Measurements from ENCODE around the gene LRRC45. TPM values are rescaled to one million over a fixed set of nuclear protein-coding genes. Genes with fewer than 3 reads are reported as not detected.
A peak's percentile ranks its signal among the peaks of the same experiment; 100 is the strongest.

Gene LRRC45
- total RNA-seq, 1 experiment from 2014 or later: 28.0 TPM

- DNase-seq (ENCODE audit: low spot score): no peak
Measured at GRCh38 chr17:82018989-82019689, 4.0 kb upstream of the LRRC45 start.

- DNase-seq (ENCODE audit: low spot score): no peak
Measured at GRCh38 chr17:82019690-82020571, 3.2 kb upstream of the LRRC45 start.

DNA sequence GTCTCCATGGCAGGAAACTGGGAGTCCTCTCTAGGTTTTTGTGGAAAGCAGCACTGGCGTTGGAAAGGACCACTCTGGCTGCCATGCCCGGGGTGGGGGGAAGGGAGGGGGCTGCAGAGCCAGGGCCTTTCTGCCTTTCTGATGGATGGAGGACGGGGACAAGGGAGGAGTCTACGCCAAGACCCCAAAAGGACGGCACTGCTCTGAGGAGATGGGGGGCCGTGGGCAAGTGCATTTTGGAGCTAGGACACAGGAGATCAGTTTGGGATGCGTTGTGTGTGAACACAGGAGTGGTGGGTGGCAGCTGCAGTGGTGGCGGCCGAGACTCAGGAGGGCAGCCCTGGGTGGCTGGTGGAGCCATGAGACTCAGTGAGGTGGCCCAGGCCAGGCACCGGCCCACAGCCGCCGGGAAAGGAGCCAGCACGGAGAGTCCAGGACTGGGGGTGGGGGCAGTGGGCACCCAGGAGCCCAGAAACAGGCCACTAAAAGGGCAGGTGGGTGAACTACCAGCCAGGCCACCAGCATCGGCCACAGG is 2.5 kb upstream of the LRRC45 start:
- DNase-seq (ENCODE audit: low spot score): no peak

GRCh38 chr17:82021107-82021899 is 1.8 kb upstream of the LRRC45 start:
- peak; percentile 77 for DNase-seq (ENCODE audit: low spot score)

DNA sequence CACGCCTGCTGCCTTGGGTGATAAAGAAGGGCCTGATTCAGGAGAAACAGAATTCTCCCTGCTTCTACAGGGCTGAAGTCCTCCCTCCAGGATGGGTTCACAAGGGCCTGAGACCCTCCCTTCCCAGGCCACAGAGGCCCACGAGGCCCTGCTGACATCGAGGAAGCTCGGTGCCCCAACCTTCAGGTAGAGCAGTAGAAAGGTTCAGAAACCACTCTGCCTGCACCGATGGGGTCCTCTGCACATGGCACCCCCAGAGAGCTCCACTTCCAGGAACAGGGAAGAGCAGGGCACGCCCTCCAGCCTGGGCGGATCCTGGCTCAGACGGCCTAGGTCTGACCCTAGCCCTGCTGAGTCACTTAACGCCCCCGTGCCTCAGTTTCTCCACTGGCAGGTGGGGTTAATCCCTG is 1.2 kb upstream of the LRRC45 start:
- no peak for DNase-seq (ENCODE audit: low spot score)

DNA sequence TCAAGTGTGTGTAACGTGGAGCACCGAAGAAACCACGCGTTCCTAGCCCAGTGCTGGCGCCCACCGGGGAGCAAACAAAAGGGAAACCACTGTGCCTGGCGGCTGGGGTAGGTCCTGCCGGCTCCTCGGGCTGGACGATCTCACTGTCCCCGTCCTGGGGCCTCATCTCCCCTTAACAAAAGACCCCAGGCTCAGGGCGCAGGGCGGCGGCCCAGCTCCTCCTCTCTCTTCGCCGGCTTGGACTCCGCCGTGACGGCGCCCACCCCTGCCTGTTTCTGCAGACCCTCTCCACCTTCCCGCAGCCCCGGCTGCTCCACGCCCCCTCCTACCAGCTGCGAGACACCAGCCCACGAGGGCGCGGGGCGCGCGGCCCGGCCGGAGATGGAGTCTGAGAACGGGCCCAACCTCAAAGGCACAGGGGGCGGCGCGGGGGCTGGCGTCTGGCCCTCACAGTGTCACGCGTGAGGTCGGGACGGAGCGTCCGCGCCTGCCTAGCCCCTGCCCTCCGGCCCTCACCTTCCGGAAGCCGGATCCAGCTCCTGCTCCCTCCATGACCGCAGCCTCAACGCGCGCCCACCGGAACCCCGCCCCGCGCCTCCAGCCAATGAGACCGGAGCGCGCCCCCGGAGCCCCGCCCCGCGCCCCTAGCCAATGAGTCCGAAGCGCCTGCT is 660 bp upstream of the LRRC45 start, which contains the start of gene CENPX:
Gene CENPX, minus strand, starts transcription at position 569 of the 671 bp plus-strand sequence. Its CDS starts 17 bp downstream, at position 552.
- no peak for DNase-seq (ENCODE audit: low spot score)

DNA sequence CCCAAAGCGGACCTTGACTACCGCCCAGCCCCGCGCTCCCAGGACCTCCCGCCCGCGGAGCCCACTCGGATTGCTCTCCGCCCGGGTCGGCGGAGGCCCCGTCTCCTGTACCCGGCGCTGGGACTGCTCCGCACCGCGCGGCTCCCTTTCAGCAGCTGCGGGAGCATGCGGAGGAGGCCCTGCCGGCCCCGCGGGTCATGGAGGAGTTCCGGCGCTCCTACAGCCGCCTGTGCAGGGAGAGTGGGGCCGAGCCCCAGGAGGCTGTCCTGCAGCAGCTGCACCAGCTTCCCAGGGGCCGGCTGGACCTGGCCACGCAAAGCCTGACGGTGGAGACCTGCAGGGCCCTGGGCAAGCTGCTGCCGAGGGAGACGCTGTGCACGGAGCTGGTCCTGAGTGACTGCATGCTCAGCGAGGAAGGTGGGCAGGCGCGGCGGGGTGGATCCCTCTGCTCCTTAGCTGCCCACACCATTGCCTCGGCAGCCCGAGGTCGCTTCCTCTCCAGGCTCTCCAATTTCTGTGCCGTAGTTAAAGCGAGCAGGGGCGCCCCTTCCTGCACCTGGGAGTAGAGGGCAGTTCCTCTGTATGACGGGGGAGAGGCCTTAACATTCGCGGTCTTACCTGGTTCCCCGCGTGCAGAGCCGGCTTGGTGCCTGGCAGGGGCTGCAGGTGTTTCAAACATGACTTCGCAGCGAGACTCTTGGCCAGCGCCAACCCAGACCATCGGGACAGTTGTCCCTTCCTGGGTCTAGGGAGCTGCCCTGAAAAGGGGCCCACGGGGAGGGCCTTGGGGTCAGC is 539 bp downstream of the LRRC45 start:
- DNase-seq (ENCODE audit: low spot score): no peak

GRCh38 chr17:82024859-82025258 is 1.8 kb downstream of the LRRC45 start:
- no peak for DNase-seq (ENCODE audit: low spot score)

- DNase-seq (ENCODE audit: low spot score): no peak
Measured at GRCh38 chr17:82025401-82026107, 2.4 kb downstream of the LRRC45 start.

DNA sequence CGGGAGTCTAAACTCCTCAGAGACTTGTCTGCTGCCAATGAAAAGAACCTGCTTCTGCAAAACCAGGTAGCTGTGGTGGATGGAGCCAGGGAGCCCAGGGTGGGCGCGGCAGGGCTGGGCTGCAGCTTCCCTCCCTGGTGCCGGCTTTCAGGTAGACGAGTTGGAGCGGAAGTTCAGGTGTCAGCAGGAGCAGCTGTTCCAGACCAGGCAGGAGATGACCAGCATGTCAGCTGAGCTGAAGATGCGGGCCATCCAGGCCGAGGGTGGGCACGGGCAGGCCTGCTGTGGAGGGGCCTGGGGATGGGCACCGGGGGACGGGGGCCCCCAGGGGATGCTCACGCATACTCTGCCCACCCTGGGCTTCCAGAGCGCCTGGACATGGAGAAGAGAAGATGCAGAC is 5.1 kb downstream of the LRRC45 start:
- no peak for DNase-seq (ENCODE audit: low spot score)

DNA sequence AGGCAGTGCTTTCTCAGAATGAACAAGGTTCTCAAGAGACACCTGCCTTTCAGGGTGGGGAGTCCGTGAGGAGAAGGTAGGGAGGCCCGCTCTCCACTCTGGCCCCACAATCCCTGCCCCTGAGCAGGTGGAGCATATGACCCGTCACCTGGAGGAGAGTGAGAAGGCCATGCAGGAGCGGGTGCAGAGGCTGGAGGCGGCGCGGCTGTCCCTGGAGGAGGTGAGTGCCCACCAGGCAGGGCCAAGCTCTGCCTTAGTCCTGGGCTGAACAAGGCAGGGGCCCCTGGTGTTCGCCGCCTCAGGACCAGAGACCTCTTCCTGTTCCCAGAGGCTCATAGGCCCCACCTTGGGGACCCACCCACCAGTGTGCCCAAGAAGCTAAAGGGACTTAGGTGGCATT is 5.9 kb downstream of the LRRC45 start:
- no peak for DNase-seq (ENCODE audit: low spot score)

GRCh38 chr17:82029391-82029790 is 6.3 kb downstream of the LRRC45 start:
- DNase-seq (ENCODE audit: low spot score): no peak

GRCh38 chr17:82029990-82030469 is 6.9 kb downstream of the LRRC45 start:
- DNase-seq (ENCODE audit: low spot score): no peak

DNA sequence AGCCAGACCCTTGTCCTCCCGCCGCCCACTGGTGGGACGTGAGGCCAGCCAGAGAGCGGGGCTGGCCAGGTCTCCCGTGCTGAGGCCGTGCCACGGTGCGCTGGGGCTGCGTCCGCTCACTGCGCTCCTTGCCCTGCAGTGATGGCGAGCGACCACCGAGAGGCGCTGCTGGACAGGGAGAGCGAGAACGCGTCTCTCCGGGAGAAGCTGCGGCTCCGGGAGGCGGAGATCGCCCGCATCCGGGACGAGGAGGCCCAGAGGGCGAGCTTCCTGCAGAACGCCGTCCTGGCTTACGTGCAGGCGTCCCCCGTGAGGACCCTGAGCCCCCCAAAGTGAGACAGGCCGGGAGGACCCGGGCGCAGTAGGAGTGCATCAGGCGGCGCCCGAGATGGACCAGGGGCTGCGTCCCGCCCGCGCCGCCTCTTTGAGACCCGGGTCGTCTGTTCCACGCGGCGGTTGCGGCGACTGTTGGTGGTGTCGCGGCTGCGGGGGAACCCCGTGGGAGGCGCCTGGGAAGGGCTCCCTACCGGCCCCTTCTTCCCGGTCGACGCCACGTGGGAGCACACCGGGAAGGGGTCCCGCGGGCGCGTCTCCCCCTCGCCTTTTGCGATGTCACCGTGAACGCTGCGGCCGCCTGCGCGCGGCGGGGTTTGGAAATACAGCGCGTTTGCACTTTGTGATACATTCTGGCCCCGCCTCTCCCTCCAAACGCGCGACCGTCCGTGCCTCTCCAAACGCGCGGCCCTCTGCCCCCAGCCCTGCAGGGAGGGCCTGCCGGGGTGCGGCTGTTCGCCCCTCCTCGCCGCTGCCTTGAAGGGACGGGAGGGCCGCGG is 7.6 kb downstream of the LRRC45 start:
- DNase-seq (ENCODE audit: low spot score): no peak

GRCh38 chr17:82031303-82031884 is 8.3 kb downstream of the LRRC45 start, which contains the start of gene RAC3:
Gene RAC3 (plus strand): TSS chr17:82031678. CDS start chr17:82031762, 84 bp downstream.
- no peak for DNase-seq (ENCODE audit: low spot score)

GRCh38 chr17:82031885-82032627 is 9.0 kb downstream of the LRRC45 start:
- no peak for DNase-seq (ENCODE audit: low spot score)

GRCh38 chr17:82033359-82034085 is 10.4 kb downstream of the LRRC45 start:
- DNase-seq (ENCODE audit: low spot score): no peak
